Lung (tissue), 12 donors: ENCODE data around the gene FOXP4. TPM values are rescaled to one million over a fixed set of nuclear protein-coding genes. Genes with fewer than 3 reads are reported as not detected.

Experiments
- ATAC-seq: fragments of 200-7000 bp; cut with Tn5 transposase; one replicate; pipeline ENCODE4 v1.9.1; 2020; ENCODE audit warnings: moderate number of reproducible peaks; ENCODE audit not compliant: insufficient read depth, low FRiP score
- DNase-seq, 3 donors: peaks; one replicate each; pipeline ENCODE4 v3.0.0-alpha.2; 2013 to 2017
- H3K27ac ChIP-seq, 2 donors: one replicate each; pipeline ENCODE4 v1.5.1; 2013; ENCODE audit warnings: mild to moderate bottlenecking in 2 of 2, moderate library complexity in 2 of 2, control low read depth in 1 of 2, inconsistent platforms in 1 of 2, low read depth in 1 of 2, low read length in 1 of 2
- H3K27me3 ChIP-seq, 3 donors: one replicate each; pipeline ENCODE4 v1.5.1; 2013; ENCODE audit warnings: low read length in 2 of 3; ENCODE audit not compliant: control insufficient read depth in 3 of 3, insufficient read depth in 3 of 3
- H3K36me3 ChIP-seq, 4 donors: one replicate each; pipeline ENCODE4 v1.5.1; 2013; ENCODE audit warnings: low read length in 4 of 4, mild to moderate bottlenecking in 1 of 4, moderate library complexity in 1 of 4; ENCODE audit not compliant: control insufficient read depth in 4 of 4, insufficient read depth in 4 of 4
- H3K4me1 ChIP-seq, 5 donors: one replicate each; pipeline ENCODE4 v1.5.1; 2013; ENCODE audit warnings: low read length in 5 of 5, mild to moderate bottlenecking in 2 of 5, moderate library complexity in 1 of 5; ENCODE audit not compliant: control insufficient read depth in 5 of 5, insufficient read depth in 5 of 5
- H3K4me3 ChIP-seq: one replicate; pipeline ENCODE4 v1.5.1; 2013; ENCODE audit warnings: mild to moderate bottlenecking, control low read depth, moderate library complexity
- H3K9ac ChIP-seq, 2 donors: one replicate each; pipeline ENCODE4 v1.5.1; 2013; ENCODE audit warnings: low read length in 2 of 2, control low read depth in 1 of 2; ENCODE audit not compliant: insufficient read depth in 1 of 2
- H3K9me3 ChIP-seq, 4 donors: one replicate each; pipeline ENCODE4 v1.5.1; 2013; ENCODE audit warnings: low read length in 3 of 4, mild to moderate bottlenecking in 1 of 4, moderate library complexity in 1 of 4; ENCODE audit not compliant: control insufficient read depth in 4 of 4, insufficient read depth in 3 of 4
- WGBS, 2 donors: extraction: QIAGEN DNeasy Blood & Tissue Kit; methylation state at CpG; one replicate each; pipeline ENCODE4 v1.1.7; 2013; 5-methylcytosine and 5-hydroxymethylcytosine counted together
- polyA plus RNA-seq, 2 donors: library from polyadenylated mRNA; stranded (reverse); fragments of 200-250 nt; gene quantifications; one replicate each; pipeline ENCODE4 v1.2.1, GENCODE V29; 2013
- total RNA-seq, 2 donors: library from RNA; depleted of rRNA in 1 of 2; stranded (reverse); fragments of >200 nt in 1 of 2; gene quantifications; one replicate each; pipeline ENCODE4 v1.2.1, GENCODE V29; 2014 to 2021
- TF ChIP-seq, protein P1 (sequence below): IDR thresholded peaks from 2 replicates; pipeline ENCODE4 v1.5.1; 2012; ENCODE audit warnings: mild to moderate bottlenecking; ENCODE audit errors: control extremely low read depth, extremely low read depth
- donor health status: control.
- donor health status: control.
- donor health status: Bipolar disorder and iron deficiency.
- donor health status: healthy.
- donor health status: DM: yes; HTN: yes; CAD: no.

The FOXP4 gene
- total and polyA plus RNA-seq, 4 donors = 12.8 to 35.0 (median 22.2) TPM

GRCh38 chr6:41642090-41642959 lies 96.1 kb downstream of the FOXP4 start:
- WGBS, 2 donors = 68 to 74% methylated on average over 11 of the region's 11 CpGs
- Histone ChIP-seq H3K4me3 (no peak overlapping the region), H3K27me3 (no peaks in the 10 kb centered on the region), H3K27ac (peak overlapping the region in 1 of 2 donors; percentile 40), H3K9me3 (no peaks in the 10 kb centered on the region), H3K4me1 (peaks cover 0 to 80% (median 47%) of the 10 kb centered on the region in 5 donors), H3K9ac (no peak overlapping the region), H3K36me3 (peaks cover 0 to 40% (median 6%) of the 10 kb centered on the region in 4 donors)
- TF ChIP-seq, protein P1, sequence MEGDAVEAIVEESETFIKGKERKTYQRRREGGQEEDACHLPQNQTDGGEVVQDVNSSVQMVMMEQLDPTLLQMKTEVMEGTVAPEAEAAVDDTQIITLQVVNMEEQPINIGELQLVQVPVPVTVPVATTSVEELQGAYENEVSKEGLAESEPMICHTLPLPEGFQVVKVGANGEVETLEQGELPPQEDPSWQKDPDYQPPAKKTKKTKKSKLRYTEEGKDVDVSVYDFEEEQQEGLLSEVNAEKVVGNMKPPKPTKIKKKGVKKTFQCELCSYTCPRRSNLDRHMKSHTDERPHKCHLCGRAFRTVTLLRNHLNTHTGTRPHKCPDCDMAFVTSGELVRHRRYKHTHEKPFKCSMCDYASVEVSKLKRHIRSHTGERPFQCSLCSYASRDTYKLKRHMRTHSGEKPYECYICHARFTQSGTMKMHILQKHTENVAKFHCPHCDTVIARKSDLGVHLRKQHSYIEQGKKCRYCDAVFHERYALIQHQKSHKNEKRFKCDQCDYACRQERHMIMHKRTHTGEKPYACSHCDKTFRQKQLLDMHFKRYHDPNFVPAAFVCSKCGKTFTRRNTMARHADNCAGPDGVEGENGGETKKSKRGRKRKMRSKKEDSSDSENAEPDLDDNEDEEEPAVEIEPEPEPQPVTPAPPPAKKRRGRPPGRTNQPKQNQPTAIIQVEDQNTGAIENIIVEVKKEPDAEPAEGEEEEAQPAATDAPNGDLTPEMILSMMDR = no peak
- ATAC-seq = no peak
- DNase-seq = no peak

DNA sequence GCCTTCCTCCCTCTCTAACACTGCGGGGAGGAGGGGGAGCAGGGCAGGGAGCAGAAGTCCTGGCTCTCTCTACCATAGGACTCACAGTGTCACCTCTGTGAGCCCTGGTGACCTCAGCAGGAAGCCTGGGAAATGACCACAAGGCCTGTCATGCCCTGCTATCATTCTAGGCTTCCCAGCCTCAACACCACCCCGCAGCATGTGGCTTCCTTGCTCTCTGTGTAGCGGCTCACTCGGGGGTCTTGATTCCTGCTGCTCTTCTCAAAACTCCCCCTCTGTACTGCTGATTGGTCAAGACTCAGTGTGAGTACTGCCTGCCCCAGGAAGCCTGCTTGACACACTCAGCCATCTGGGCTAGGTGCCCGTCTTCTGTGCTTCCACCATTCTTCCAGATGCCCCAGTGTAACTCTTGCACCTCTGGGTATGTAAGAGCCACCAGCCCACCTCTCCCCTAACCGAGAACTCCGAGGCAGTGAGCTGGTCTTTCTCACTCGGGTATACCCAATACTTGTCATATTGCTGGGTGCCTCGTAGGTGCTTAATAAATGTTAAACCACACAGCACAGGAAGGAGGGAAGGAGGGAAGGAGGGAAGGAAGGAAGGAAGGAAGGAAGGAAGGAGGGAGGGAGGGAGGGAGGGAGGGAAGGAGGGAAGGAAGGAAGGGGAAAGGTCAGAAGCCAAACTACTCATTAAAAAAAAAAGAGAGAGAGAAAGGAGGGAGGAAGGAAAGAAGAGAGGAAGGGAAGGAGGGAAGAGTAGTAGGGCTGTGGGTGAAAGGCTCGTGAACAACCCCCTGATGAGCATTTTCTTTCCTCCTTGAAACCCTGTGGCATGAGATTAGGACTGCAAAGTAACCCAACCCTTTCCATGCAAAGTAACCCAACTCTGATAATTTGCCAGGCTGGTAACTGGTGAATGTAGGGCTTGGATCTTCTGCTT lies 97.0 kb downstream of the FOXP4 start:
- no peak for DNase-seq
- Histone ChIP-seq H3K9ac (no peak overlapping the region), H3K4me3 (no peak overlapping the region), H3K27ac (peak overlapping the region in 1 of 2 donors; percentile 40), H3K27me3 (no peaks in the 10 kb centered on the region), H3K4me1 (peaks cover 0 to 78% (median 47%) of the 10 kb centered on the region in 5 donors), H3K36me3 (peaks cover 0 to 43% (median 8%) of the 10 kb centered on the region in 4 donors), H3K9me3 (no peaks in the 10 kb centered on the region)
- WGBS, 2 donors = 57 to 62% methylated on average over 10 of the region's 10 CpGs
- ATAC-seq = no peak
- TF ChIP-seq, protein P1 = no peak

- H3K4me1 ChIP-seq = peaks cover 0 to 85% (median 47%) of the 10 kb centered on the region in 5 donors
- WGBS, 2 donors = 83 to 88% methylated on average over 4 of the region's 4 CpGs
- no peak for DNase-seq
- TF ChIP-seq, protein P1 = no peak
- no peak for ATAC-seq
- no peaks in the 10 kb centered on the region for H3K27me3 ChIP-seq
- H3K9me3 ChIP-seq = no peaks in the 10 kb centered on the region
- H3K9ac ChIP-seq = no peak overlapping the region
- no peak overlapping the region for H3K27ac ChIP-seq
- peaks cover 0 to 49% (median 11%) of the 10 kb centered on the region in 4 donors for H3K36me3 ChIP-seq
- H3K4me3 ChIP-seq = no peak overlapping the region
Observed at GRCh38 chr6:41643899-41644269, 97.7 kb downstream of the FOXP4 start.
